ENCODE data around the gene ZNF217.
"Not testable (repeated sequence)": the region's sequence is repeated elsewhere in the genome, so short reads cannot be mapped to it uniquely, and the experiment has no call there.

Gene ZNF217

DNA sequence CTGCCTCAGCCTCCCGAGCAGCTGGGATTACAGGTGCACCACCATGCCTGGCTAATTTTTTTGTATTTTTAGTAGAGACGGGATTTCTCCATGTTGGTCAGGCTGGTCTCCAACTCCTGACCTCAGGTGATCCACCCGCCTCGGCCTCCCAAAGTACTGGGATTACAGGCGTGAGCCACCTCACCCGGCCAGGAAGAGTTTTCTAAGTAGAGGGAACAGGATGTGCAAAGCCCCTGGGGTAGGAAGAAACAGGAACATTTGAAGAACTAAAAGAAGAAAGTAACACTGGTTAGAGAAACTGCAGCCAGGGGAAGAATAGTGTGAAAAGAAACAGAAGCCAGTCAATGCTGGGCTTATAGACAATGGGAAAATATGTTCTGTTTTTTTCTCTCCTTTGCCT lies 35.1 kb upstream of the ZNF217 start:
- not testable (repeated sequence) for H3K9me3 ChIP-seq (ENCODE audit: control insufficient read depth in 1 of 2, low read length in 2 of 2); H3K4me3 ChIP-seq (ENCODE audit: low read depth in 1 of 2, low read length in 2 of 2); H3K27me3 ChIP-seq (ENCODE audit: low read depth, low read length); H3K4me1 ChIP-seq (ENCODE audit: control insufficient read depth in 1 of 2, insufficient read depth in 2 of 2, low read length in 2 of 2); H3K36me3 ChIP-seq (ENCODE audit: control insufficient read depth in 1 of 2, insufficient read depth in 2 of 2, low read length in 2 of 2); H3K27ac ChIP-seq (ENCODE audit: low read length)

DNA sequence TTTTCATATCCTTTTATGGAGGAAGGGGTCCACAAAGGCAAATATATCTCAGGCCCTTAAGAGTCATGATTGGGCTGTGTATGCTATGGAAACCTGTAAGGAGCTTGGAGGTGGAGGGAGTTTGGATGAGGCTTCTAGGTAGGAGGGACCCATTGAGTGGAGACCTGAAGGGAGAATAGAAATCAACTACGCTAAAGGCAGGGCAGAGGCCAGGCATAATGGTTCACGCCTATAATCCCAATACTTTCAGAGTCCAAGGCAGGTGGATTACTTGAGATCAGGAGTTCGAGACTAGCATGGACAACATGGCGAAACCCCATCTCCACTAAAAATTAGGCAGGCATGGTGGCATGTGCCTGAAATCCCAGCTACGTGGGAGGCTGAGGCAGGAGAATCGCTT lies 34.4 kb upstream of the ZNF217 start:
- Histone ChIP-seq H3K9me3 (ENCODE audit: control insufficient read depth in 1 of 2, low read length in 2 of 2) (no peaks in the 10 kb centered on the region), H3K27ac (ENCODE audit: low read length) (no peak overlapping the region), H3K4me3 (ENCODE audit: low read depth in 1 of 2, low read length in 2 of 2) (no peak overlapping the region), H3K27me3 (ENCODE audit: low read depth, low read length) (no peaks in the 10 kb centered on the region), H3K4me1 (ENCODE audit: control insufficient read depth in 1 of 2, insufficient read depth in 2 of 2, low read length in 2 of 2) (peaks cover 0 to 3% of the 10 kb centered on the region in 2 donors), H3K36me3 (ENCODE audit: control insufficient read depth in 1 of 2, insufficient read depth in 2 of 2, low read length in 2 of 2) (no peaks in the 10 kb centered on the region)

DNA sequence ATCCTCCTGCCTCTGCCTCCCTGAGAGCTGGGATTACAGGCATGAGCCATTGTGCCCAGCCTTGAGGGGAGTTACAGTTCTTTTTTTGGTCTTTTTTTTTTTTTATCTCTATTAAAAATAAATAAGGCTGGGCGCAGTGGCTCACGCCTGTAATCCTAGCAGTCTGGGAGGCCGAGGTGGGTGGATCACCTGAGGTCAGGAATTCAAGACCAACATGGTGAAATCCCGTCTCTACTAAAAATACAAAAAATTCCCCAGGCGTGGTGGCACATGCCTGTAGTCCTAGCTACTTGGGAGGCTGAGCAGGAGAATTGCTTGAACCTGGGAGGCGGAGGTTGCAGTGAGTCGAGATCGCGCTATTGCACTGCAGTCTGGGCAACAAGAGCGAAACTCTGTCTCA lies 33.4 kb upstream of the ZNF217 start:
- H3K4me1 ChIP-seq (ENCODE audit: control insufficient read depth in 1 of 2, insufficient read depth in 2 of 2, low read length in 2 of 2): peaks cover 10% of the 10 kb centered on the region in 2 donors
- not testable (repeated sequence) for H3K27ac ChIP-seq (ENCODE audit: low read length); H3K9me3 ChIP-seq (ENCODE audit: control insufficient read depth in 1 of 2, low read length in 2 of 2); H3K36me3 ChIP-seq (ENCODE audit: control insufficient read depth in 1 of 2, insufficient read depth in 2 of 2, low read length in 2 of 2); H3K27me3 ChIP-seq (ENCODE audit: low read depth, low read length); H3K4me3 ChIP-seq (ENCODE audit: low read depth in 1 of 2, low read length in 2 of 2)

DNA sequence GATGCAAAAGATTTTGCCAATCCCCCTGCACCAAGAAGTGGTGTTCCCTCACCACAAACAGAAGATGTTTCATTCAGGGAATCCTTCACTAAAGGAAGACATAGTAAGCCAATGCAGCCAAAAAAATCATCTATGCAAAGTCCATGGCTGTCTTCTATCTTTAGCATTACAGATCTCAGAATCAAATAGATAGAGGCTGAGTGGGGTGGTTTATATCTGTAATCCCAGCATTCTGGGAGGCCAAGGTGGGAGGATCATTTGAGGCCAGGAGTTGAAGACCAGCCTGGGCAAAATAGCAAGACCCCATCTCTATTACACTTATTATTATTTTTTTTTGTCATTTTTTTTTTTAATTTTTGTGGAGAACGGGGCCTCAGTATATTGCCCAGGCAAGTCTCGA lies 32.9 kb upstream of the ZNF217 start:
- H3K4me3 ChIP-seq (ENCODE audit: low read depth in 1 of 2, low read length in 2 of 2): no peak overlapping the region
- H3K4me1 ChIP-seq (ENCODE audit: control insufficient read depth in 1 of 2, insufficient read depth in 2 of 2, low read length in 2 of 2): peaks cover 14% of the 10 kb centered on the region in 2 donors
- no peak overlapping the region for H3K27ac ChIP-seq (ENCODE audit: low read length)
- no peaks in the 10 kb centered on the region for H3K9me3 ChIP-seq (ENCODE audit: control insufficient read depth in 1 of 2, low read length in 2 of 2)
- no peaks in the 10 kb centered on the region for H3K36me3 ChIP-seq (ENCODE audit: control insufficient read depth in 1 of 2, insufficient read depth in 2 of 2, low read length in 2 of 2)
- H3K27me3 ChIP-seq (ENCODE audit: low read depth, low read length): no peaks in the 10 kb centered on the region

DNA sequence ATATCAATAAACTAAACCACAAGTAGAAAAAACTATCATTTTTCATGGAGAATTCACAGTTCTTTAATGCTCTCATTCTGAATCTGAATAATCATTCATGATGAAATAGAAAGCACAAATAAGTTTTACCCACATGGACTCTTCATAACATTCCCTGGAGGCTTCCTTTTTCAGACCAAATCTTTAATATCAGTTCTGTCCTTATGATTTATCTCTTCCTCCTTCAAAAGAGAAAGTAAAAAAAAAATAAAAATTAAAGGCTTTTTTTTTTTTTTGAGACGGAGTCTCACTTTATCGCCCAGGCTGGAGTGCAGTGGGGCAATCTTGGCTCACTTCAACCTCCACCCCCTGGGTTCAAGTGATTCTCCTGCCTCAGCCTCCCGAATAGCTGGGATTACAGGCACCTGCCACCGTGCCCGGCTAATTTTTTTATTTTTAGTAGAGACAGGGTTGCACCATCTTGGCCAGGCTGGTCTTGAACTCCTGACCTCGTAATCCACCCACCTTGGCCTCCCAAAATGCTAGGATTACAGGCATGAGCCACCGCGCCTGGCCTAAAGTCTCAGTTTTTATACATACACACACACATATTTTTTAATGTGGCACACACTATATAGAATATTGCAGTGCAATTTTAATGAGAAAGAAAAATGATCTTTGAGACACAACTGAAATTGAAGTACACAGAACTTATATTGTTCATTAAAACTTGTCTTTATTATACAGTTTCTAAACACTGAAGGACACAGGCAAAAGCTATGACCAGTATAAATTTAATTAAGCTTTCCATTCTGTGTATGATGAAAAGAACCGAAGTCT lies 31.9 kb upstream of the ZNF217 start:
- Histone ChIP-seq H3K9me3 (ENCODE audit: control insufficient read depth in 1 of 2, low read length in 2 of 2) (no peaks in the 10 kb centered on the region), H3K4me3 (ENCODE audit: low read depth in 1 of 2, low read length in 2 of 2) (no peak overlapping the region), H3K27me3 (ENCODE audit: low read depth, low read length) (no peaks in the 10 kb centered on the region), H3K27ac (ENCODE audit: low read length) (no peak overlapping the region), H3K4me1 (ENCODE audit: control insufficient read depth in 1 of 2, insufficient read depth in 2 of 2, low read length in 2 of 2) (peaks cover 14 to 15% of the 10 kb centered on the region in 2 donors), H3K36me3 (ENCODE audit: control insufficient read depth in 1 of 2, insufficient read depth in 2 of 2, low read length in 2 of 2) (no peaks in the 10 kb centered on the region)

DNA sequence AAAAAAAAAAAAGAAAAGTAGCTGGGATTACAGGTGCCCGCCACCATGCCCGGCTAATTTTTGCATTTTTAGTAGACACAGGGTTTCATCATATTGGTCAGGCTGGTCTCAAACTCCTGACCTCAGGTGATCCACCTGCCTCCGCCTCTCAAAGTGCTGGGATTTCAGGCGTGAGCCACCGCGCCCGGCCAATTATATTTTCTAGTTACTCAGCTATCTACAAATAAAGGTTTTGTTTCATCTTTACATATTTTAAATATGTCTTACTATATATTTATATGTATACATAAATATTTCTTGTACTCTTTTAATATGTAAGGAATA lies 31.2 kb upstream of the ZNF217 start:
- H3K36me3 ChIP-seq (ENCODE audit: control insufficient read depth in 1 of 2, insufficient read depth in 2 of 2, low read length in 2 of 2); H3K27ac ChIP-seq (ENCODE audit: low read length); H3K9me3 ChIP-seq (ENCODE audit: control insufficient read depth in 1 of 2, low read length in 2 of 2); H3K27me3 ChIP-seq (ENCODE audit: low read depth, low read length); H3K4me3 ChIP-seq (ENCODE audit: low read depth in 1 of 2, low read length in 2 of 2): not testable (repeated sequence)
- H3K4me1 ChIP-seq (ENCODE audit: control insufficient read depth in 1 of 2, insufficient read depth in 2 of 2, low read length in 2 of 2): peaks cover 14 to 15% of the 10 kb centered on the region in 2 donors

DNA sequence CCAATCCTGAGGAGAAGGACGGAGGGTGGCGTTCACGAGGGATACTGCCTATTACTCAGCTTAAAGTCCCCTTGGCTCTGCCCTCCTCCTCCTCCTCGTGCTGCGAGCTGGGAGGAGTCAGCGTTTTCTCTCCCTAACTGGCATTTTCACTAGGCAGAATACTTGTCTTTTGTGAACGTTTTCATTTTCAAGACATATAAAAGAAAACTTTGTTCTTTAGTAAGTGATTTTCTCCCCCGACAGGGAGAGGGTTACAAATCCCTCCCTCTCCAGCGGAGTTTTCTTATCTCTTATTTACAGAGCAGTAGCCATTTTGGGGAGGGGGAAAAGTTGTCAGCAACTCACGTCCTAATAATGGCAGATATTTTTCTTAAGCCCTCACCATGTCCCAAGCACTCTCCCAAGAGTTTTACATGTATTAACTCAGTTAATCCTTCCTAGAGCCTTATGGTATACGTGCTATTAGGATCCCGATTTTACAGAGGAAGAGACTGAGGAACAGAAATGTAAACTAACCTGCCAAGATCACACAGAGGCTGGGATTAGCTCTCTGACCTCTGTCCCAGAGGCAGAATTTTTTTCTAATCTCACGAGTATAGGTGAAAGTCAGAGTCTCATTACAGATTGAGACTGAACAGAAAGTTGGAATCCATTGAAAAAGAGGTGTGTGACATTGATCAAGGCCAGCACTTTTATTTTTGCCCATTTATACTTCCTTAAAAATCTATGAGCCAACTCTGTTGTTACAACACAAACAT lies 30.0 kb upstream of the ZNF217 start:
- Histone ChIP-seq H3K9me3 (ENCODE audit: control insufficient read depth in 1 of 2, low read length in 2 of 2) (no peaks in the 10 kb centered on the region), H3K27me3 (ENCODE audit: low read depth, low read length) (no peaks in the 10 kb centered on the region), H3K27ac (ENCODE audit: low read length) (peak overlapping the region; percentile 93), H3K4me1 (ENCODE audit: control insufficient read depth in 1 of 2, insufficient read depth in 2 of 2, low read length in 2 of 2) (peaks cover 14 to 15% of the 10 kb centered on the region in 2 donors), H3K4me3 (ENCODE audit: low read depth in 1 of 2, low read length in 2 of 2) (peak overlapping the region; percentile 43 to 51), H3K36me3 (ENCODE audit: control insufficient read depth in 1 of 2, insufficient read depth in 2 of 2, low read length in 2 of 2) (no peaks in the 10 kb centered on the region)

DNA sequence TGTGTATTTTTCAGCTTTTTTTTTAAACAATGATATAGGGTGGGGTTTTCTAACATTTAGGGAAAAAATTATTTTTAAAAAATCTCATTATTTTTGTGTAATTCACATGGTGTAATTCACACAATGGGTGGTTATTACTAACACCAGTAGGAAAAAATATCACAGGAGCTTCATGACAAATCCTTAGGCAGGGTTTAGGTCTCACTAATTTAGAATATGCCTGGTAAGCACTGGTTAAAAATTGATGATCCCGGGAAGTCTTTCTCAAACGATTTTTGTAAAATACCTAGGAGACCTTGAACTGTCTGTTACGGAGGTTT lies 29.5 kb upstream of the ZNF217 start:
- Histone ChIP-seq H3K4me3 (ENCODE audit: low read depth in 1 of 2, low read length in 2 of 2) (peak overlapping the region; percentile 43 to 51), H3K27me3 (ENCODE audit: low read depth, low read length) (no peaks in the 10 kb centered on the region), H3K9me3 (ENCODE audit: control insufficient read depth in 1 of 2, low read length in 2 of 2) (no peaks in the 10 kb centered on the region), H3K27ac (ENCODE audit: low read length) (peak overlapping the region; percentile 93), H3K36me3 (ENCODE audit: control insufficient read depth in 1 of 2, insufficient read depth in 2 of 2, low read length in 2 of 2) (no peaks in the 10 kb centered on the region), H3K4me1 (ENCODE audit: control insufficient read depth in 1 of 2, insufficient read depth in 2 of 2, low read length in 2 of 2) (peaks cover 14 to 15% of the 10 kb centered on the region in 2 donors)

DNA sequence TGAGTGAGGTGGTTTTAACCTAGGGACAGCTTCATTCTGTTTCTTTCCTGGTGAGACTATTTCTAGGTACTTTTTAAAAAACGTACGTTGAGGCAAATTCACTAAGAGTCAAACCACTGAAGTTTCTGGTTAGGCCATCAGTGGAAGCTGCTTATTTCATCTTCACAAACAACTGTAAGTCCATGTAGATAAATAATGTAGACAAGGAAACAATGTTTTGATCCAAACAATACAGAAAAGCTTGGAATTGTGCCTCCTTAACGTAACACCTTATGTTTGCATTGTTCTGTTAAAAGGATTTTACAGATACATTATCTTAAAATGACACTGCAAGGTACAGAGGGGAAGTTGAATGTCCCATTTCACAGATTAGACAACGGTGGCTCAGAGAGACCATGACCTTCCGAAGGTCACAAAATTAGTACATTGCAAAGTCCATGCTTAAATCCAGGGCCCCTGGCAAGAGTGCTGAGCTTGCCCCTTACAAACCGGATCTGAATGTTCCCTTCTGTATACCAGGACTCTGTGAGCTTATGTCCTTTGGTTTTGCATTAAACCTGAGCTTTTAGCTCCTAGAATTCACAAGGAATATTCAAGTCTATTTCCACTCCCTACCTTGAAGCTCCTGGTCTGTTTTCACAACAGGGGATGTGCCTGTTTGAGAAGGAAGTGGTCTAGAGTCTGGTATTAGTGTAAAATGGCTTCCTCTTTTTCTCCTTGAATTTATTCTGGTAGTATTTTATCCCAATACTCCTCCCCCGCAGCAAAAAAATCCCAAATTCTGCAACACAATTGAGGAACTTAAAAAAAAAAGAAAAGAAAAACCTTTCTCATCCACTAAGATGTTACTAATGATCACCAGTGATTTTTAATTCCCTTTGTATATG lies 28.9 kb upstream of the ZNF217 start:
- Histone ChIP-seq H3K4me3 (ENCODE audit: low read depth in 1 of 2, low read length in 2 of 2) (peak overlapping the region in 1 of 2 donors; percentile 43), H3K4me1 (ENCODE audit: control insufficient read depth in 1 of 2, insufficient read depth in 2 of 2, low read length in 2 of 2) (peaks cover 14 to 15% of the 10 kb centered on the region in 2 donors), H3K27me3 (ENCODE audit: low read depth, low read length) (no peaks in the 10 kb centered on the region), H3K27ac (ENCODE audit: low read length) (peak overlapping the region; percentile 93), H3K9me3 (ENCODE audit: control insufficient read depth in 1 of 2, low read length in 2 of 2) (no peaks in the 10 kb centered on the region), H3K36me3 (ENCODE audit: control insufficient read depth in 1 of 2, insufficient read depth in 2 of 2, low read length in 2 of 2) (no peaks in the 10 kb centered on the region)

DNA sequence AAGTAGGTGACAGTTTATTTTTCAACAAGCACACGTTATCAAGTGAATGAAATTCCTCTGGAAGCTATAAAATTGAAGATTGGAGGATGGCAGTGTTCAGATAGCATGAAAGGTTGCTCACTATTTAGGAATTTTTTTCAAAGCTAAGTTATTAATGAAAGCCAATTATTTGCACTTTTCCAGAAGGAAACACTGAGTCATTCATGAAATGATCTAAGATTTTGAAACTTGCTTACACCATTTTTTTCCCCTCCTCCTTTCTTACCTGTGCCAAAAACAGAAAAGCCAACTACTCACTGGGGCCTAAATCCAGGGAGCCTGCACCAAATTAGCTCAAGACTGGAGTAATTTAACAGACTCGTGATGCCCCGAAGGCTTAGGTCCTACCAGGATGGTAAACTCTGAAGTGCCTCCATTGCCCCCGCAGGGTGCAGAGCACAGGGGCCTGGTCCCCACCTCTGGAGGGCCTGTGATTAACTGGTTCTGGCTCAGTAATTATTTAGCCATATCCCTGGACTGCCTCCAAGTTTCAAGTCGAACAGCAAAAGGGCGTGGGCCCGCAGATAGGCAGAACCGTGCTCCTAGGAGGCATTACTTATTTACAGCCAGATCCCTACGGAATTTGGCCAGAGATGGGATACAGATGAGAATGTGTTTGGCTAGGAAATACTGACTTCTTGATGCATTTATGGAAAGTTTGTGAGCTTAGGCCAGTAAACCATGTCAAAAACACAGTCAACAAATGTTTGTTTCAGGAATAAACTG lies 28.0 kb upstream of the ZNF217 start:
- Histone ChIP-seq H3K36me3 (ENCODE audit: control insufficient read depth in 1 of 2, insufficient read depth in 2 of 2, low read length in 2 of 2) (no peaks in the 10 kb centered on the region), H3K27ac (ENCODE audit: low read length) (peak overlapping the region; percentile 93), H3K4me3 (ENCODE audit: low read depth in 1 of 2, low read length in 2 of 2) (peak overlapping the region; percentile 3 to 8), H3K9me3 (ENCODE audit: control insufficient read depth in 1 of 2, low read length in 2 of 2) (no peaks in the 10 kb centered on the region), H3K4me1 (ENCODE audit: control insufficient read depth in 1 of 2, insufficient read depth in 2 of 2, low read length in 2 of 2) (peaks cover 14 to 15% of the 10 kb centered on the region in 2 donors), H3K27me3 (ENCODE audit: low read depth, low read length) (no peaks in the 10 kb centered on the region)

All from muscle layer of duodenum (tissue), 2 donors.